ENCODE measurements around the gene RNPEPL1.

RNPEPL1 gene

DNA sequence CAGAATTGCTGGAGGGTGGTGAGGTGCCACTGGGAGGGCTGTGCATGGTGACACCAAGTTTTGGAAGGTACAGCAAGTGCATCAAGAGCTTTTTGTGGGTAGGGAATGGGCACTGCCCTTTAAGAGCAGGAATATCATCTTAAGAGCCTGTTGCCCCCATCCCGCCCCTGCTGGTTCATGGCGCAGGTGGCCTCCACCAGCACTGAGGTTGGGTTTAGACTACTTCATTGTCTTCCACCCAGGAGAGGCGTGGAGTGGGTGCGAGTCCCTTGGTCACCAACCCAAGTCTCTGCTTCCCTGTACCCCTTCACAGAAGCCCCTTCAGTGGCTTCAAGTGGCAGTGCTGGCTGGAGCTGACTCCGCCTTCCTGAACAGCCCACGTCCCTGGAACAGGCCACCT is 7.8 kb downstream of the RNPEPL1 start:
- no peak overlapping the region for H4K5ac ChIP-seq (ENCODE audit: low read length)
- H3K18ac ChIP-seq (ENCODE audit: low read length) = no peak overlapping the region
- peaks cover 1% of the 10 kb centered on the region for H3K79me1 ChIP-seq (ENCODE audit: low read length)
- no peaks in the 10 kb centered on the region for H3K36me3 ChIP-seq (ENCODE audit: control insufficient read depth, insufficient read depth, low read length)
- H3K27me3 ChIP-seq (ENCODE audit: insufficient read depth, low read length, poor library complexity) = no peaks in the 10 kb centered on the region
- H3K79me2 ChIP-seq (ENCODE audit: control insufficient read depth, insufficient read depth, low read length) = no peaks in the 10 kb centered on the region
- H3K4me2 ChIP-seq (ENCODE audit: low read length) = no peak overlapping the region
- H3K4me1 ChIP-seq (ENCODE audit: control insufficient read depth, low read depth, low read length) = no peaks in the 10 kb centered on the region
- H2AK5ac ChIP-seq (ENCODE audit: low read length) = no peak overlapping the region
- no peak overlapping the region for H4K8ac ChIP-seq (ENCODE audit: low read depth, low read length)
- H3K4me3 ChIP-seq (ENCODE audit: low read length) = no peak overlapping the region
- no peak for DNase-seq
- no peak overlapping the region for H2BK120ac ChIP-seq (ENCODE audit: low read depth, low read length)
- no peak overlapping the region for H3K56ac ChIP-seq (ENCODE audit: low read length)
- H2BK5ac ChIP-seq (ENCODE audit: low read length) = no peak overlapping the region
- no peak overlapping the region for H2BK15ac ChIP-seq (replicated peaks; ENCODE audit: low read depth)
- no peak overlapping the region for H3K9ac ChIP-seq (ENCODE audit: low read length)
- no peak overlapping the region for H3K27ac ChIP-seq (ENCODE audit: low read depth, low read length)
- no CpG with 5 or more reads among the region's 6 CpGs for WGBS (ENCODE audit: extremely low coverage, insufficient coverage, low lambda C conversion rate)
- no peak overlapping the region for H3K4ac ChIP-seq (ENCODE audit: low read depth, low read length)
- no peak overlapping the region for H3K23ac ChIP-seq (ENCODE audit: low read length)

DNA sequence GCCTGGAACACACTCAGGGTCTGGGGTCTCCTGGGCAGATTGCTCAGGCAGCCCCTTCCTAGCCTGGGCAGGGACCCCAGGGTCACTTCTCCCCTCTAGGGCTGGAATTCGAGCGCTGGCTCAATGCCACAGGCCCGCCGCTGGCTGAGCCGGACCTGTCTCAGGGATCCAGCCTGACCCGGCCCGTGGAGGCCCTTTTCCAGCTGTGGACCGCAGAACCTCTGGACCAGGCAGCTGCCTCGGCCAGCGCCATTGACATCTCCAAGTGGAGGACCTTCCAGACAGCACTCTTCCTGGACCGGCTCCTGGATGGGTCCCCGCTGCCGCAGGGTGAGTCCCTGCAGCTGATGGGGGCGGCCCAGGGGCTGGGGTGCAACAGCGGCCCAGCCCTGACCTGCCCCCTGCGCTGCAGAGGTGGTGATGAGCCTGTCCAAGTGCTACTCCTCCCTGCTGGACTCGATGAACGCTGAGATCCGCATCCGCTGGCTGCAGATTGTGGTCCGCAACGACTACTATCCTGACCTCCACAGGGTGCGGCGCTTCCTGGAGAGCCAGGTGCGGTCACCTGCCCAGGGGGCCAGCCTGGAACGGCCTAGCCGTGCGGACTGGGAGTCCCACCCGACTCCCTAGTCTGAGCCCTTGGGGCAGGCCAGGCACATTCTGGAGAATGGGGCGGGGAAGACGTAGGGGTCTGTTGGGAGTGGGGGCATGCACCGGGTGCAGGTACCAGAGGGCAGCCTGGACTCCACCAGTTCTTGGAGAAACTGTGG is 8.3 kb downstream of the RNPEPL1 start:
- Histone ChIP-seq H3K18ac (ENCODE audit: low read length) (no peak overlapping the region), H3K4me1 (ENCODE audit: control insufficient read depth, low read depth, low read length) (no peaks in the 10 kb centered on the region), H3K36me3 (ENCODE audit: control insufficient read depth, insufficient read depth, low read length) (no peaks in the 10 kb centered on the region)

DNA sequence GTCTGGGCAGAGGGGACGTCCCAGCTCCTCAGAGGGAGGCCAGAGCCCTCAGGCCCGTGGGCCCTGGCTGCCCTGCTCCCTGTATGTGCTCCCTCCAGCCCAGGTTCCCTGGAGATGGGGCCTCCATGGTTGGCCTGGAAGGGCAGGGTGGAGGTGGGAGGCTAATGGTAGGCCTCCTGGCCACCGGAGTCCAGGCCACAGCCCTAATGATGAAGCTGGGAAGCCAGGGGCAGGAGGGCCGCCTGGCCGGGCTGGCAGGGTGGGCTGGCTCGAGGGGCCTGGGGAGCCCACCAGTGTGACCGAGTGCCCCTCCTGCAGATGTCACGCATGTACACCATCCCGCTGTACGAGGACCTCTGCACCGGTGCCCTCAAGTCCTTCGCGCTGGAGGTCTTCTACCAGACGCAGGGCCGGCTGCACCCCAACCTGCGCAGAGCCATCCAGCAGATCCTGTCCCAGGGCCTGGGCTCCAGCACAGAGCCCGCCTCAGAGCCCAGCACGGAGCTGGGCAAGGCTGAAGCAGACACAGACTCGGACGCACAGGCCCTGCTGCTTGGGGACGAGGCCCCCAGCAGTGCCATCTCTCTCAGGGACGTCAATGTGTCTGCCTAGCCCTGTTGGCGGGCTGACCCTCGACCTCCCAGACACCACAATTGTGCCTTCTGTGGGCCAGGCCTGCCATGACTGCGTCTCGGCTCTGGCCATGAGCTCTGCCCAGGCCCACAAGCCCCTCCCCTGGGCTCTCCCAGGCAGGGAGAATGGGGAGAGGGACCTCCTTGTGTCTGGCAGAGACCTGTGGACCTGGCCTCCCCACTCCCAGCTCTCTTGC is 9.2 kb downstream of the RNPEPL1 start:
- H3K9ac ChIP-seq (ENCODE audit: low read length) = no peak overlapping the region
- H2BK5ac ChIP-seq (ENCODE audit: low read length) = no peak overlapping the region
- no peak overlapping the region for H3K4me2 ChIP-seq (ENCODE audit: low read length)
- no peak overlapping the region for H3K56ac ChIP-seq (ENCODE audit: low read length)
- H3K79me1 ChIP-seq (ENCODE audit: low read length) = peaks cover 1% of the 10 kb centered on the region
- H3K79me2 ChIP-seq (ENCODE audit: control insufficient read depth, insufficient read depth, low read length) = no peaks in the 10 kb centered on the region
- no peak overlapping the region for H2BK15ac ChIP-seq (replicated peaks; ENCODE audit: low read depth)
- no peak overlapping the region for H3K4me3 ChIP-seq (ENCODE audit: low read length)
- H3K23ac ChIP-seq (ENCODE audit: low read length) = no peak overlapping the region
- no peak overlapping the region for H4K8ac ChIP-seq (ENCODE audit: low read depth, low read length)
- H3K4ac ChIP-seq (ENCODE audit: low read depth, low read length) = no peak overlapping the region
- no peaks in the 10 kb centered on the region for H3K27me3 ChIP-seq (ENCODE audit: insufficient read depth, low read length, poor library complexity)
- no peak for DNase-seq
- H4K5ac ChIP-seq (ENCODE audit: low read length) = no peak overlapping the region
- H2BK120ac ChIP-seq (ENCODE audit: low read depth, low read length) = no peak overlapping the region
- no CpG with 5 or more reads among the region's 26 CpGs for WGBS (ENCODE audit: extremely low coverage, insufficient coverage, low lambda C conversion rate)
- H3K18ac ChIP-seq (ENCODE audit: low read length) = no peak overlapping the region
- H3K4me1 ChIP-seq (ENCODE audit: control insufficient read depth, low read depth, low read length) = no peaks in the 10 kb centered on the region
- no peak overlapping the region for H3K27ac ChIP-seq (ENCODE audit: low read depth, low read length)
- no peaks in the 10 kb centered on the region for H3K36me3 ChIP-seq (ENCODE audit: control insufficient read depth, insufficient read depth, low read length)
- H2AK5ac ChIP-seq (ENCODE audit: low read length) = no peak overlapping the region

More for the DNA sequence above, 8.3 kb downstream of the RNPEPL1 start:
- Histone ChIP-seq H2AK5ac (ENCODE audit: low read length) (no peak overlapping the region), H3K4me2 (ENCODE audit: low read length) (no peak overlapping the region), H3K9ac (ENCODE audit: low read length) (no peak overlapping the region), H4K5ac (ENCODE audit: low read length) (no peak overlapping the region), H2BK5ac (ENCODE audit: low read length) (no peak overlapping the region), H3K4ac (ENCODE audit: low read depth, low read length) (no peak overlapping the region), H4K8ac (ENCODE audit: low read depth, low read length) (no peak overlapping the region), H3K79me1 (ENCODE audit: low read length) (peaks cover 1% of the 10 kb centered on the region), H2BK15ac (replicated peaks; ENCODE audit: low read depth) (no peak overlapping the region), H2BK120ac (ENCODE audit: low read depth, low read length) (no peak overlapping the region), H3K27me3 (ENCODE audit: insufficient read depth, low read length, poor library complexity) (no peaks in the 10 kb centered on the region), H3K23ac (ENCODE audit: low read length) (no peak overlapping the region), H3K4me3 (ENCODE audit: low read length) (no peak overlapping the region), H3K56ac (ENCODE audit: low read length) (no peak overlapping the region), H3K27ac (ENCODE audit: low read depth, low read length) (no peak overlapping the region), H3K79me2 (ENCODE audit: control insufficient read depth, insufficient read depth, low read length) (no peaks in the 10 kb centered on the region)
- WGBS (ENCODE audit: extremely low coverage, insufficient coverage, low lambda C conversion rate) = no CpG with 5 or more reads among the region's 32 CpGs
- no peak for DNase-seq

DNA sequence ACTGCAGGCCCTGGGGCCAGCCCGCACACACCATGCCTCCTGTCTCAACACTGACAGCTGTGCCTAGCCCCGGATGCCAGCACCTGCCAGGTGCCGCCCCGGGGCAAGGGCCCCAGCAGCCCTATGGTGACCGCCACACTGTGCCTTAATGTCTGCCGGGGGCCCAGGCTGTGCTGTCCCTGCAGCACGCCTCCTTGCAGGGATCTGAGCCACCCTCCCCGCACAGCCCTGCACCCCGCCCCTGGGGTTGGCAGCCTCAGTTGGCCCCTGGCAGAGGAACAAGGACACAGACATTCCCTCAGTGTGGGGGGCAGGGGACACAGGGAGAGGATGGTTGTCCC is 9.8 kb downstream of the RNPEPL1 start:
- no CpG with 5 or more reads among the region's 9 CpGs for WGBS (ENCODE audit: extremely low coverage, insufficient coverage, low lambda C conversion rate)
- no peak overlapping the region for H2BK5ac ChIP-seq (ENCODE audit: low read length)

DNA sequence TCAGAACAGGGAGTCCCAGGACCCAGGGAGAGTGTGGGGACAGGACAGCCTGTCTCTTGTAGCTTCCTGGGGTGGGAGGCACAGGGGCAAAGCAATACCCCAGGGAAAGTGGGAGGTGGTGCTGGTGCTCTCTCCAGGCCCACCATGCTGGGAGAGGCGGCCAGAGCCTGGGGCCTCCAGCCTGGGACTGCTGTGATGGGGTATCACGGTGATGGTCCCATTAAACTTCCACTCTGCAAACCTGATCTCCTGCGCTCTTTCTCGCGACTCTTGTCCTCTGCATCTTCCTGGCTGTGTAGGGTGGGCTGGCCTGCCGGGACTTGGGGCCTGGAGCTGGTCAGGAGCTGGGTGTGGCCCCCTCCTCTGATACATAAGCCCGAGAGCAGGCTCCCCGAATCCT is 10.2 kb downstream of the RNPEPL1 start:
- DNase-seq = no peak
- H3K9ac ChIP-seq (ENCODE audit: low read length) = no peak overlapping the region
- no peak overlapping the region for H3K18ac ChIP-seq (ENCODE audit: low read length)
- H3K23ac ChIP-seq (ENCODE audit: low read length) = no peak overlapping the region
- H2BK15ac ChIP-seq (replicated peaks; ENCODE audit: low read depth) = no peak overlapping the region
- H3K4me2 ChIP-seq (ENCODE audit: low read length) = no peak overlapping the region
- H3K56ac ChIP-seq (ENCODE audit: low read length) = no peak overlapping the region
- no peak overlapping the region for H4K8ac ChIP-seq (ENCODE audit: low read depth, low read length)
- WGBS (ENCODE audit: extremely low coverage, insufficient coverage, low lambda C conversion rate) = no CpG with 5 or more reads among the region's 8 CpGs
- H3K79me1 ChIP-seq (ENCODE audit: low read length) = peaks cover 7% of the 10 kb centered on the region
- H3K36me3 ChIP-seq (ENCODE audit: control insufficient read depth, insufficient read depth, low read length) = no peaks in the 10 kb centered on the region
- no peak overlapping the region for H2BK5ac ChIP-seq (ENCODE audit: low read length)
- no peak overlapping the region for H2AK5ac ChIP-seq (ENCODE audit: low read length)
- H3K4me3 ChIP-seq (ENCODE audit: low read length) = no peak overlapping the region
- no peaks in the 10 kb centered on the region for H3K27me3 ChIP-seq (ENCODE audit: insufficient read depth, low read length, poor library complexity)
- H2BK120ac ChIP-seq (ENCODE audit: low read depth, low read length) = no peak overlapping the region
- no peak overlapping the region for H3K4ac ChIP-seq (ENCODE audit: low read depth, low read length)
- no peaks in the 10 kb centered on the region for H3K4me1 ChIP-seq (ENCODE audit: control insufficient read depth, low read depth, low read length)
- H3K27ac ChIP-seq (ENCODE audit: low read depth, low read length) = no peak overlapping the region
- no peaks in the 10 kb centered on the region for H3K79me2 ChIP-seq (ENCODE audit: control insufficient read depth, insufficient read depth, low read length)
- H4K5ac ChIP-seq (ENCODE audit: low read length) = no peak overlapping the region

More for the DNA sequence above, 9.8 kb downstream of the RNPEPL1 start:
- Histone ChIP-seq H4K5ac (ENCODE audit: low read length) (no peak overlapping the region), H3K4me1 (ENCODE audit: control insufficient read depth, low read depth, low read length) (no peaks in the 10 kb centered on the region), H2BK120ac (ENCODE audit: low read depth, low read length) (no peak overlapping the region), H3K27ac (ENCODE audit: low read depth, low read length) (no peak overlapping the region), H2BK15ac (replicated peaks; ENCODE audit: low read depth) (no peak overlapping the region), H3K4ac (ENCODE audit: low read depth, low read length) (no peak overlapping the region), H3K9ac (ENCODE audit: low read length) (no peak overlapping the region), H3K79me2 (ENCODE audit: control insufficient read depth, insufficient read depth, low read length) (no peaks in the 10 kb centered on the region), H2AK5ac (ENCODE audit: low read length) (no peak overlapping the region), H3K79me1 (ENCODE audit: low read length) (peaks cover 4% of the 10 kb centered on the region), H3K36me3 (ENCODE audit: control insufficient read depth, insufficient read depth, low read length) (no peaks in the 10 kb centered on the region), H3K18ac (ENCODE audit: low read length) (no peak overlapping the region), H3K56ac (ENCODE audit: low read length) (no peak overlapping the region), H3K27me3 (ENCODE audit: insufficient read depth, low read length, poor library complexity) (no peaks in the 10 kb centered on the region), H3K4me3 (ENCODE audit: low read length) (no peak overlapping the region), H3K4me2 (ENCODE audit: low read length) (no peak overlapping the region), H3K23ac (ENCODE audit: low read length) (no peak overlapping the region), H4K8ac (ENCODE audit: low read depth, low read length) (no peak overlapping the region)
- DNase-seq = no peak
